ENCODE results near the gene TSPAN17.

DNA sequence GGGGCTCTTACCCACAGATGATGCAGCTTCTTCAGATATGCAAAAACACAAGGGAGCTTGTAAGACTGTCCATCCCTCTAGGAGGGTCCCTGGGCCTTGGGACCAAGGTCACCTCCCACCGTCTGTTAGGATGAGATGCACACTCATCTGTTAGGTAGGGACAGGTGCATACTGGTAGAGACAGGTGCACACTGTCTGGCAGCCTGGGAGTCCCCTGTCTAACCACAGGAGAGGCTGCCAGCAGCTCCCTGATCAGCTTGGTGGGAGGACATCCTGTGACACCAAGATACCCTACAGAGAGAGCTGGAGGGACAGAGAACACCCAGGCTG lies 13.2 kb downstream of the TSPAN17 start:
- TF ChIP-seq EZH2 (IDR thresholded peaks at IDR 0.05; ENCODE audit: borderline replicate concordance, low read depth, low read length, poor library complexity, severe bottlenecking) (no peak), CTCF (conservative IDR thresholded peaks at IDR 0.05; ENCODE audit: low read depth, low read length) (no peak)

All from A673 (cell line).